HG03108 (cell line): ENCODE results near the gene SLC9A9.
"Not testable (repeated sequence)": the region's sequence is repeated elsewhere in the genome, so short reads cannot be mapped to it uniquely, and the experiment has no call there.

Source experiments
- ATAC-seq: cut with Tn5 transposase; IDR thresholded peaks from one replicate; pipeline ENCODE4 v1.9.1; 2021; ENCODE audit warnings: moderate library complexity; ENCODE audit not compliant: unreplicated experiment

SLC9A9 gene

GRCh38 chr3:143478115-143478693 lies 370.1 kb downstream of the SLC9A9 start:
- no peak for ATAC-seq

- ATAC-seq: no peak
Measured at GRCh38 chr3:143476965-143477640, 371.2 kb downstream of the SLC9A9 start.

- no peak for ATAC-seq
Measured at GRCh38 chr3:143475981-143476380, 372.3 kb downstream of the SLC9A9 start.

- no peak for ATAC-seq
Measured at GRCh38 chr3:143472731-143473523, 375.3 kb downstream of the SLC9A9 start.

GRCh38 chr3:143471705-143472104 lies 376.6 kb downstream of the SLC9A9 start:
- ATAC-seq: no peak

GRCh38 chr3:143469159-143469558 lies 379.1 kb downstream of the SLC9A9 start:
- no peak for ATAC-seq

- ATAC-seq: no peak
Measured at GRCh38 chr3:143465666-143466065, 382.6 kb downstream of the SLC9A9 start.

- no peak for ATAC-seq
Measured at GRCh38 chr3:143464850-143465249, 383.4 kb downstream of the SLC9A9 start.

GRCh38 chr3:143455480-143455879 lies 392.8 kb downstream of the SLC9A9 start:
- no peak for ATAC-seq

- ATAC-seq: no peak
Measured at GRCh38 chr3:143450632-143451031, 397.6 kb downstream of the SLC9A9 start.

- no peak for ATAC-seq
Measured at GRCh38 chr3:143447491-143447890, 400.8 kb downstream of the SLC9A9 start.

GRCh38 chr3:143445118-143445517 lies 403.1 kb downstream of the SLC9A9 start:
- ATAC-seq: no peak

- ATAC-seq: no peak
Measured at GRCh38 chr3:143443851-143444331, 404.4 kb downstream of the SLC9A9 start.

GRCh38 chr3:143442814-143443447 lies 405.3 kb downstream of the SLC9A9 start:
- no peak for ATAC-seq

GRCh38 chr3:143441516-143442171 lies 406.6 kb downstream of the SLC9A9 start:
- ATAC-seq: no peak

- no peak for ATAC-seq
Measured at GRCh38 chr3:143439817-143440216, 408.5 kb downstream of the SLC9A9 start.

GRCh38 chr3:143437405-143437804 lies 410.9 kb downstream of the SLC9A9 start:
- no peak for ATAC-seq

GRCh38 chr3:143436231-143436930 lies 411.9 kb downstream of the SLC9A9 start:
- no peak for ATAC-seq

- ATAC-seq: no peak
Measured at GRCh38 chr3:143433787-143434378, 414.4 kb downstream of the SLC9A9 start.

GRCh38 chr3:143431298-143431697 lies 417.0 kb downstream of the SLC9A9 start:
- ATAC-seq: not testable (repeated sequence)
